Urinary bladder (tissue), 4 donors: ENCODE results near the gene GALNT17. TPM values are rescaled to one million over a fixed set of nuclear protein-coding genes. Genes with fewer than 3 reads are reported as not detected.

Experiments
- DNase-seq: peaks from one replicate; pipeline ENCODE4 v3.0.0-alpha.2; 2015; ENCODE audit errors: extremely low spot score
- H3K27ac ChIP-seq: one replicate; pipeline ENCODE4 v1.5.1; 2013; ENCODE audit warnings: low read depth, mild to moderate bottlenecking, moderate library complexity
- H3K36me3 ChIP-seq: one replicate; pipeline ENCODE4 v1.6.1; 2013; ENCODE audit warnings: mild to moderate bottlenecking, moderate library complexity; ENCODE audit not compliant: insufficient read depth
- H3K4me1 ChIP-seq: one replicate; pipeline ENCODE4 v1.6.1; 2013; ENCODE audit warnings: mild to moderate bottlenecking, moderate library complexity; ENCODE audit not compliant: insufficient read depth
- H3K4me3 ChIP-seq: one replicate; pipeline ENCODE4 v1.5.1; 2013; ENCODE audit warnings: low read depth, low read length
- WGBS: extraction: QIAGEN DNeasy Blood & Tissue Kit; methylation state at CpG from one replicate; pipeline ENCODE4 v1.1.7; 2013; 5-methylcytosine and 5-hydroxymethylcytosine counted together
- polyA plus RNA-seq: library from polyadenylated mRNA; stranded (reverse); fragments of 200-250 nt; gene quantifications from one replicate; pipeline ENCODE4 v1.2.3, GENCODE V29; 2013
- total RNA-seq: library from RNA; depleted of rRNA; stranded (reverse); fragments of >200 nt; gene quantifications from one replicate; pipeline ENCODE4 v1.2.3, GENCODE V29; 2014
- donor health status: healthy with polysubstance abuse.
- donor health status: healthy.

The GALNT17 gene
- total and polyA plus RNA-seq, 2 donors, result 27.0 to 45.8 TPM

DNA sequence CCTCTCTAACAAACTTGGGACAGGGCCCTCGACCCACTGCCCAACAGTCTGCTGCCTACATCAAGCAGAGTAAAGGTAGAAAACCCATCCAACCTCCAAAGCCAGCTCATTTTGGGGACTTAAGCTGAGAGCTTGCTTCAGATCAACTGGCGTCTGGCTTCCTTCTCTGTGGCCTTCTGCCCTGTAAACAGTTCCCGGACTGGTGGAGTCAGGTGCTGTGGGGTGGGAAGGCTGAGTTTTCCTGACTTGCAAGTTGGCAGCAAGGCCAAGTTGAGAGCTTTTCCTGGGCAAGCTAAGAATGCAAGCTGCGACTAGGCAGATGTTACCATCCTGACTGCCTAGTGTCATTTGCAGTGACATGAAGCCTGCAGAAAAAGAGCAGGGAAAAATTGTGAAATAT lies 3.7 kb downstream of the GALNT17 start:
- Histone ChIP-seq H3K4me1 (peaks cover 2% of the 10 kb centered on the region), H3K36me3 (no peaks in the 10 kb centered on the region), H3K4me3 (no peak overlapping the region), H3K27ac (no peak overlapping the region)
- no peak for DNase-seq
- WGBS, result 51% methylated on average over 4 of the region's 4 CpGs

DNA sequence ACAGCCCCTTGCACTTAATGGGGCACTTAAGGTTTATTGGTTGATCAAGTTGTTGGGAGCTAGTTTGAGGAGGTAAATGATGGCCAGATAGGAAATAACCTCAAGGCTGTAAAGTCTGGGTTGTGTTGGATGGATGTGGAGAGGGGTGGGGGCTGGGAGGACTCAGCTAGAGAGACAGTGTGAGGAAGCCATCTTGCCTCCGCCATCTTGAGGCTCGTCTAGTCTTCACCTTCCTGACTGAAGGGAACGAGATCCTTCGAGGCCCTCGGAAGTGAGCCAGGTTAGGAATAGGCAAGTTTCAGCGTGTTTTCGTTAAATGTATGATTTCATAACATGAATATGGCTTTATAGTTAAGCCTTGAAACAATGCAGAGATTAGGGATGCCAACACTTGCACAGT lies 5.5 kb downstream of the GALNT17 start:
- WGBS, result 96% methylated on average over 7 of the region's 7 CpGs
- H3K4me1 ChIP-seq, result no peaks in the 10 kb centered on the region
- no peak overlapping the region for H3K4me3 ChIP-seq
- no peaks in the 10 kb centered on the region for H3K36me3 ChIP-seq
- no peak overlapping the region for H3K27ac ChIP-seq
- no peak for DNase-seq

DNA sequence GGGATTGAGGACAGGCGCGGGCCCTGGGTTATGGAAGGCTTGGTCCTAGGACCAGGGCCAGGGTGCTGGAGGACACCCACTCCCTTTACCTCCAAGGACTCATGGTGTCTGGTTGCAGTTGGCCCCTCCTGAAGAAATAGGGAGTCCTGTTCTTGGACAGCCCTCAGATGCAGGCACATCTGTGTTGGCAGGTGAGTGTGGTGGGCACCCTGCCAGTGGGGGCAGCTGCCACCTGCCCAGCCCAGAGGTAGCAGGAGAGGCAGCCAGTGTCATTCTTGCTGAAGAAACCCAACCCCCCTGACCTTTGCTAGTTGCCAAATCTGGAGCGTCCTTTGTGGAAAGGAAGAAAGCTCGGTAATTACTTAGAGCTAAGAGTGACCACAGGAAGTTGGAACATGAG lies 8.3 kb downstream of the GALNT17 start:
- Histone ChIP-seq H3K4me1 (no peaks in the 10 kb centered on the region), H3K4me3 (no peak overlapping the region), H3K36me3 (no peaks in the 10 kb centered on the region), H3K27ac (no peak overlapping the region)
- WGBS, result 81% methylated on average over 4 of the region's 4 CpGs
- no peak for DNase-seq

DNA sequence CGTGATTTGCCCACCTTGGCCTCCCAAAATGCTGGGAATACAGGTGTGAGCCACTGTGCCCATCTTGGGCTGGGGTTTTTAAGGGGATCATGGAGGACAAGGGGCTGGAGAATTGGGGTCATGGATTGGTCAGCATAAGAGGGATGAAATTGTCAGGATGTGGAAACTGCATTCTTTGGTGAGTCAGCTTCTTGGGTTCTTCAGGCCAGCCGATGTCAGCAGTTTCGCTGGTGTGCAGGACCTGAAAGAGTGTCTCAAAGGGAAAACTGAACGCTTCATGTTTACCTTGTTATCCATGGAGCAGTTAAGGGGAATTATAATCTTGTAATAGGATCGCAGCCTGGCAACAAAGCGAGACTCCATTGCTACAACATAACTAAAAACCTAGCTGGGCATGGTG lies 13.0 kb downstream of the GALNT17 start:
- Histone ChIP-seq H3K4me1 (no peaks in the 10 kb centered on the region), H3K36me3 (no peaks in the 10 kb centered on the region), H3K27ac (no peak overlapping the region), H3K4me3 (no peak overlapping the region)
- WGBS, result 87% methylated on average over 6 of the region's 6 CpGs
- no peak for DNase-seq

DNA sequence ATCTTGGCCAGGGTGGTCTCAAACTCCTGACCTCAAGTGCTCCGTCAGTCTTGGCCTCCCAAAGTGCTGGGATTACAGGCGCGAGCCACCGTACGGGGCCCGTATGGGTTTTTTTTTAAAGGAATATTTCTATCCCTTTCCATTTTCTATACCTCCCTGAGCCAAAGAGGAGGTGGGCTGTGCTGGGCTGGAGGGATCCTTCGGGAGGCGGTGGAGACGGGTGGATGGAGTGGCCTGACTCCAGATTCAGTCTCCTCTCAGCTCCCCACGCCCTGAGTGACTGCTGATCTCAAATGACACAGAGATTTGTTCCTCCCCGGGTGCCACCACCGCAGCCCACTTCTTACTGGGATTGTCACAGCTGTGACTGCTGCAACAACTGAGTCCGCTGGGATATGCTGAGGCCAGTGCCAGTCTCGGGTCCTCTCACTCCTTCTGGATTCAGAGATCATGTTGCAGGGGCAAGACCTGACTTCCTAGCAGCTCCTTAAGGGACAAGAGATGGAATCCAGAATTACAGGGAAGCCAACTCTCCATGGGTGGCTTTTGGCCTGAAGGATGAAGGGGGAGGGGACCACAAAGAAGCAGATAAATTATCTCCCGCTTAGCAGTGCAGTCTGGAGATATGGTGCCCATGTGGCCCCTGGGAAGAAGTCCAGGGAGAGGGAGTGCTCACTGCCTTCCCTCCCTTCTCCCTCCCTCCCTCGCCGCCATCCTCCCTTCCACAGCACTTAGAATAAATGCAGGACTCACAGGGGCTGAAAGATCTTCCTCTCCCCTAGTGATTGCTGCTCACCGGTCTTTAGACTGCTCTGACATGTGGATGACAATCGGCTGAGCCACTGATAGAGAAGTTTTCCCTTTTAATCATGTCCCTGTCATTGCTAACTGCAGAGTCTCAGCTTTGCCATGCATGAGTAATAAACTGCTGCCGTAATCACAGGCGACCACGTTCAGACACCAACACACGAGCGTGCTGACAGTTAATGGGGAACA lies 14.3 kb downstream of the GALNT17 start:
- Histone ChIP-seq H3K4me1 (no peaks in the 10 kb centered on the region), H3K4me3 (no peak overlapping the region), H3K27ac (no peak overlapping the region), H3K36me3 (no peaks in the 10 kb centered on the region)
- 45% methylated on average over 24 of the region's 24 CpGs for WGBS
- DNase-seq, result no peak

DNA sequence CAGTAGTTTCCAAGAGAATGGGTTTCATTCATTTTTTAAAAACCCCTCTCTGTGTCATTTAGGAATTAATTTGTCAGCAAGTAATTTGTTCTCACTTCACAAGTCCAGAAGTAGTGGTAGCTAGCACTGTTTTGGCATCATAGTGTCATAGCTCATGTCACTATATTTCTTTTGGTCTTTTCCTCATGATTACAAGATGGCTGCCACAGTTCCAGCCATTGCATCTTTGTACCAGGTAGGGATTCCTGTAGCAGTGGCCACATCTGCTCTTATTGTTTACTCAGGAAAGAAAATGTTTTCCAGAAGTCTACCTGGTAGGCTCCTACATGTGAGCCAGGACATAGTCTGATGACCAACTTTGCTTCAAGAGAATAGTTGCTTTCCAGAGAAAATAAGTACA lies 16.2 kb downstream of the GALNT17 start:
- no peak overlapping the region for H3K4me3 ChIP-seq
- H3K27ac ChIP-seq, result no peak overlapping the region
- DNase-seq, result no peak
- no peaks in the 10 kb centered on the region for H3K36me3 ChIP-seq
- H3K4me1 ChIP-seq, result no peaks in the 10 kb centered on the region

DNA sequence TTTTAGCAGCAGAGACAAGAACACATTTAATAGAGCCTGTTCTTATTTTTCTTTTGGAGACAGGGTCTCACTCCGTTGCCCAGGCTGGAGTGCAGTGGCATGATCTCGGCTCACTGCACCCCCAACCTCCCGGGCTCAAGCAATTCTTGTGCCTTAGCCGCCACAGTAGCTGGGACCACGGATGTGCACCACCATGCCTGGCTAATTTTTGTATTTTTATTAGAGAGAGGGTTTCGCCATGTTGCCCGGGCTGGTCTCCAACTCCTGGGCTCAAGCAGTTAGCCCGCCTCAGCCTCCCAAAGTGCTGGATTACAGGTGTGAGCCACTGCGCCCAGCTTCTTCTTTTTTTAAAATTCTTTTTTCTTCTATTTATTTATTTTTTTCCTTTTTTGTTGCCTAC lies 23.3 kb downstream of the GALNT17 start:
- 90% methylated on average over 9 of the region's 9 CpGs for WGBS
- H3K4me3 ChIP-seq, result no peak overlapping the region
- DNase-seq, result no peak
- no peak overlapping the region for H3K27ac ChIP-seq
- H3K4me1 ChIP-seq, result no peaks in the 10 kb centered on the region
- no peaks in the 10 kb centered on the region for H3K36me3 ChIP-seq

DNA sequence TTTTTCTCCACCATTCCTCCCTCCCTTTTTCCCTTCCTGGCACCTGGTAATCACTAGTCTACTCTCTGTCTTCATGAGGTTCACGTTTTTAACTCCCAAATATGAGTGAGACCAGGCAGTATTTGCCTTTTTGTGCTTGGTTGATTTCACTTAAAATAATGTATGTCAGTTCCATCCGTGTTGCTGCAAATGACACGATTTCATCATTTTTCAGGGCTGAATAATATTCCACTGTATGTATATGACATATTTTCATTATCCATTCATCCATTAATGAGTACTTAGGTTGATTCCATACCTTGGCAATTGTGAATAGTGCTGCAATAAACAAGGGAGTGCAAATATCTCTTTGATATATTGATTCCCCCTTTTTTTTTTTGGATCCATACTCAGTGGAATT lies 25.8 kb downstream of the GALNT17 start:
- Histone ChIP-seq H3K36me3 (no peaks in the 10 kb centered on the region), H3K4me1 (no peaks in the 10 kb centered on the region), H3K4me3 (no peak overlapping the region), H3K27ac (no peak overlapping the region)
- DNase-seq, result no peak
- 91% methylated on average over 3 of the region's 3 CpGs for WGBS

DNA sequence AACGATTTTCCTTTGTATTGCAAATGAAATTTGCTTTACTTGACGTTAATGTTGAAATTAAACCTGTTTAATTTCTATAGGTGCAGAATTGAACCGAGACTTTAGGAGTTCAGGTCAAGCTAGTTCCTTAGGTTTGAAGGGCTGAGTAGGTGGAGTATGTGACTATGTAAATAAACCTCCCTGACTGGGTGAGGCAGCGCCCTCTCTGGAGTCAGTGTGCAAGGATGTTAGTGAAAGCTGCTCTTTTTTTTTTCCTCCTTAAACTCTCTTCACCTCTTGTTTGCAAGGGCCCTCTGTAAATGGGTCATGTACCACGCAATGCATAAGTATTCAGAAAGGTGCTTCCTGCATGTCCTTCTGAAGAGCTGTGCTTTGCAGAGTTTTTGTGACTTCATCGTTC lies 33.8 kb downstream of the GALNT17 start:
- Histone ChIP-seq H3K4me3 (no peak overlapping the region), H3K27ac (no peak overlapping the region), H3K36me3 (no peaks in the 10 kb centered on the region), H3K4me1 (no peaks in the 10 kb centered on the region)
- no peak for DNase-seq
- 84% methylated on average over 6 of the region's 6 CpGs for WGBS

DNA sequence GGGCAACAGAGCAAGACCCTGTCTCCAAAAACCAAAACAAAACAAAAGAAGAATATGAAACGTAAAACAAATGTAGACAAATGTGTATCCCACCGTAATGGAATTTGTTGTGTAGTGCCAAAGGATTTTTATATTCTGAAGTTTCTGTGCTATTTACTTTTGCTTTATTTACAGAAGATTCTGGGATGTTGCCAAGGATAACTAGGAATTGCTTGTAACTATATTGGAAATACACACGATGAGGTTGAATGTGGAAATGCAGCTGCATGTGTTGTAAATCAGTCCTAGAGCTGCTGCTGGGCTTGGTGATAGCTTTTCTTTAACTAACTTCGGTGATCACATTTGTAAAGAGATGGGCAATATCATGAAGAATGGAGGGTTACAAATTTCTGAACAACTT lies 39.5 kb downstream of the GALNT17 start:
- Histone ChIP-seq H3K36me3 (no peaks in the 10 kb centered on the region), H3K4me3 (no peak overlapping the region), H3K27ac (no peak overlapping the region), H3K4me1 (no peaks in the 10 kb centered on the region)
- WGBS, result 45% methylated on average over 4 of the region's 4 CpGs
- DNase-seq, result no peak

DNA sequence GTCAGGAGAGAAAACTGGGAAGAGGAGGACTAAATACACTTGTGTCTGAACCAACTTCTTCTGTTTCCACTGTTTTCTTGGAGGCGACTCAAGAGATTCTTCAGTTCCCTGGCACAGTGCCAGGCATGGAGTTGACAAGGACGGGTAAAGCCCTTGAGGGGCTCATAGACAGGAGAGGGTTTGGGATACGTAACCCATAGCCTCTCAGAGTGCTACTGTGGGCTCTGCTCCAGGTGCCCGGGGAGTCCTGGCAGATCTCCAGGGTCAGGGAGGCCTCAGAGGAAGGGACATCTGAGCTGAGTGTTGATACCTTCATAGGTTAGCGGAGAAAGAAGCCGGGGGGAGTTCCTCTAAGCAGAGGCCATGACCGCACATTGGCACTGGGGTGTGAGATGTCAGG lies 42.0 kb downstream of the GALNT17 start:
- Histone ChIP-seq H3K4me1 (no peaks in the 10 kb centered on the region), H3K27ac (no peak overlapping the region), H3K4me3 (no peak overlapping the region), H3K36me3 (no peaks in the 10 kb centered on the region)
- no peak for DNase-seq
- 60% methylated on average over 7 of the region's 7 CpGs for WGBS

DNA sequence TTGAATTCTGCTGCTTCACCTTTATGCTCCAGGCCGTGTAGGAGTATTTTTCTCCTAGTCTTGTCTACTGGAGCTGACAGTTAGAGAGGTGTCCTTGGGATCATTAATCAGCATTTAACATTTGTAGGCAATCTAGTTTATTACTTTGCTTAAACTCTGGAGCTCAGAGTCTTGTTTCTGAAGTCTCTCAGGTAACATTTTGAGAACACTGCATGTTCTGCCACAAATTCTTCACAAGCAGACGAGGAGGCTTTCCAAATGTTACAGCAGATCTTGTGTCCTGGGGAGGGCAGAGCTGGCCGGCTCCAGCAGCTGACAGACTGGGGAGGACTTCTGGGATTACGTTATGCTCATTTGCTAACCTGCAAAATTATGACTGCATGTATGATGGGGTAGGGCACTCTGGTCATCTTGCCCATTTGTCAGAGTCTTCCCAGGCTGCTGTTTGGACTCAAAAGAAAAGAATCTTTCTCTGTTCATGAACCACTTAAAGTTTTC lies 50.5 kb downstream of the GALNT17 start:
- H3K4me3 ChIP-seq, result no peak overlapping the region
- no peak for DNase-seq
- no peaks in the 10 kb centered on the region for H3K4me1 ChIP-seq
- WGBS, result 65% methylated on average over 4 of the region's 4 CpGs
- no peaks in the 10 kb centered on the region for H3K36me3 ChIP-seq
- H3K27ac ChIP-seq, result no peak overlapping the region

DNA sequence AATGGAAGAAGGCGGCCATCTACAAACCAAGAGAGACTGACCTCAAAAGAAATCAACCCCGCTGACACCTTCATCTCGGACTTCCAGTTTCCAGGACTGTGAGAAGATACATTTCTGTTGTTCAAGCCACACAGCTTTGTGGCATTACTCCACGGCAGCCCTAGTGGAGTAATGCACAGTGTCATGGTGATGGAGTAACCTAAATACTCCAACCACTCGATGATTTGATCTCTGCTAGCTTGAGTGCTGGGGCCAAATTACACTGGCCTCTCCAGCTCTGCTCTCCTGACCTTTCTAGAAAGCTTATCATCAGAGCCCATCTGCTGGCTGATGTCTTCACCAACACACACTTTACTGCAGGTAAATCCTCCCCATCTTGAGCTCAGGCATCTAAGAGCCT lies 52.2 kb downstream of the GALNT17 start:
- H3K27ac ChIP-seq, result no peak overlapping the region
- H3K4me3 ChIP-seq, result no peak overlapping the region
- H3K36me3 ChIP-seq, result no peaks in the 10 kb centered on the region
- WGBS, result 86% methylated on average over 5 of the region's 5 CpGs
- DNase-seq, result no peak
- no peaks in the 10 kb centered on the region for H3K4me1 ChIP-seq

DNA sequence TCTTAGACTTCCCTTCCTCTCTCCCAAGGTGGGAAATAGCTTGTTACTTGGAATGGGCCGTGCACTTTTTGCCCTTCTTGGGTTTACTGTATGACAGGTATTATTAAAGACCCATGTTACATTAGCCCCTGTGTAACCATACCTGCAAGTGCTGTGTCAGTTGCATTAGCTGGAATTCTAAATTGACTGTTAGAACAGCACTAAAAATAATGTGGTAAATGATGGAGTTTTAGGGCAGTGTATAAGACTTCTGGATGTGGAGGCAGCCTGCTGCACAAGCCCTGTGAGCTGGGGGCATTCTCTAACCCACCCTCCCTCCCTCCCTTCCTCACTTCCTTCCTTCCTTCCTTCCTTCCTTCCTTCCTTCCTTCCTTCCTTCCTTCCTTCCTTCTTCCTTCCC lies 52.7 kb downstream of the GALNT17 start:
- H3K36me3 ChIP-seq, result no peaks in the 10 kb centered on the region
- WGBS, result 88% methylated on average over 1 of the region's 1 CpG
- no peak overlapping the region for H3K4me3 ChIP-seq
- H3K4me1 ChIP-seq, result no peaks in the 10 kb centered on the region
- H3K27ac ChIP-seq, result no peak overlapping the region
- DNase-seq, result no peak
